NCI-H446 treated with DMSO at 0.1 percent for 48 hours (cell line): ENCODE results near the gene EFCAB11.

Experiments used
- DNase-seq: peaks from one replicate; lab custom pipeline; 2025; lab: John Stamatoyannopoulos, UW

Gene EFCAB11

DNA sequence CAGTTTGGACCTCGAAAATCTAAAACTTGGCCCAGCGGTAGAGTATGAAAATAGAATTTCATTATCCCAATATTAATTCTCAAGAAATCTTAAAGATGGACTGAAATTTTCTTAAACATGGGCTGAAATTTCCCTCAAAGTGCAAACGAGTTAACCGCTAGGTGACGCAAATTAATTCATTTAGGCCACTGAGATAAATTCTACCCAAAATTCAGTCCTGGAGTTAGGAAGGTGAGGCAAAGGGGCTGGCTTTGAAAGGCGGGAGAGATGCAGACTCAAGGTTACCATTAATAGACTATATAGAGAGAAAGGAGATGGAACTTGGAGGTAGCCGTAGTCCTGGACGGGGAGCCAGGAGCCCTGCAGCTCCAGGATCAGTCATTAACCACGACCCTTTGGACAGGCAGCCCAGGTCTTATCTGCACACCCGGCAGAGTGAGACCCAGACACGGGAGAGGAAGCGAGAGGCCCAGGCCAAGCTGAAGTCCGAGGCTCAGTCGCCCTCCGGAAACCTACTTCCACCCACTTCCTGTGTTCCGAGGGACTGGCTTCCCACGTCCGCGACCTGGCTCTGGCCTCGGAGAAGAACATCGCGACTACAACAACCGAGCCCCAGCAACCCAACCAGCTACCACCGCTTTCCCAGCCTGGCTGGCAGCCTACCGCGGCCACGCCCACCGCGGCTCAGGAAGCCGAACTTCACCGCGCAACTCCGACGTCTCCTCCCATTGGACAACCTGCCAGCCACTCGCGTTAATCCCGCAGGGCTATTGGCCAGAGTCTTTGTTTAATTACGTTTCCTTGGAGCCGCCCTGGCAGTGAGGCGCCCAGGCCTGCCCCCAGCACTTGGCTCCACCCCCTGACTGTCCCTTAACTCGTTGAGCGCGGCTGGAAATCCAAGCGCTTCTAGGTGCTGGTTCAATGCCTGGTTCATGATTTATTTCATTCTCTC is at the start of gene EFCAB11:
Gene EFCAB11 (minus strand): TSS at position 661 of the 952 bp plus-strand sequence. CDS start 70 bp downstream, at position 591.
- peak; percentile 99 for DNase-seq

DNA sequence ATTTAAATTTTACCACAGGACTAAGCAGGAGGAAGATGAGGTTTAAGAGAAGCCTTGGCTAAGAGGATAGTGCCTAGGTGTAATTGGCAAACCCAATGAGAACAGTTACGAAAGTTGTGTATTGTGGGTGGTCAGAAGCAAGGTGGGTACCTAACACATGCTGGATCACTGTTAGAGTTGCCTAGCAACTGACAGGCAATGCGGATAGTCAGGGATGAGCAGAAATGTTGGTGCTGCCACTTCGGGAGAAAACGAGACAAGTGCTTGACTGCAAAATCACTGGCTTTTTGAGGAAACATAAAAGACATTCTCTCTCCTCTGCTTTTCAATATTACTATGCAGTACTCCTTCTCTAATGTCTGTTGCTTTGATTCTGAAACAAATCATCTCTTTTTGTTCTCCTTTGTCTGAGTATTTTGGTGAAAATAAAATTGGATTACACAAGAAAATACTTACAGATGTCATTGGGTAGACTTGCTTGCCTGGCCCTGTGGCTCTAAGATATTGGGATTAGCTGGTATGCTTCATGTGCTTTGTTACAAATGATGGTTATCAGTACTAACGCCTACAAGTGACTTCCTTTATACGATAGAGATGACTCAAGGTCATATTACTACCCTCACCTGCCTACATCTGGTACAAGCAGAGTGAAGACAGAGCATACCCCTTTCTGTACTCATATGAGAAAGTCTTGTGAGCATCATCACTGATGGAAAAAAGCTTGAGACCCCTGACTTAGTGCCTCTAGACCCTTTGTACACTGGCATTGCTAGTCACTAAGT is 49.2 kb upstream of the EFCAB11 start:
- DNase-seq, result no peak

DNA sequence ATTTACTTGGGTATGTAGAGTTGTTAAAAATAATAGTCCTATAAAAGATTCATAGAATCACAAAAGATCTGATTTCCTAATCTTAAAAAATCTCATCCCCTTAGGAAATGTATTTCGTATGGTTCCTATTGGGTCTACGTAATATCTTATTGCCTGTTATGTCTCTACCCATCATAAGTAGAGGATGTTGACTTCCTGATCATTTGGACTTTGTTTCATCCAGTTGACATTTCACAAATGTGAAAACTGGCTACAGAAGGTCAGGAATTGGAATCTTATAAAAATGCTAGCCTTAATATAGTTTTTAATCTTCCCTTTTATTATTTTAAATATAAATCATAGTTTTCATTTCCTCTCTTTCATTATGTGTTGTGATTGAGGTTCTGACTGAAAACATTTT is 46.4 kb upstream of the EFCAB11 start:
- no peak for DNase-seq

- no peak for DNase-seq
Observed at GRCh38 chr14:89996963-89997362, 42.4 kb upstream of the EFCAB11 start.

DNA sequence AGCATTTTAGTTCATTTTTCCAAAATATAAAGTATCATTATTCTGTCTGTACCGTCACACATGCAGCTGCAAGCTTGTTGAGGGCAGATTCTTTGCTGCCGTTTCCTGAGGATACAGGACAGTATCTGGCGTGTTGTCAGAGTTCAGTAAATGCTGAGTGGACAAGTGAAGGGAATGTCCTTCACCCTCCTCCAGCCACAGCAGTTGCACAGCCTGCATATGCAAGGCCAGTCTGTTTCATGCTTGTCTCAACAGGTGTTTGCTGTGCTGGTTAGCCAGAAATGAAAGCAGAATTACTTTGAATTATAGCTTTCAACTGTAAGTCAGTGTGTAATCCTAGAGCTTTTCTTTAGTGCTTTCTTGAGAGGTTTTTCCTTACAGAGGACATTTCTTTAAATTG is 37.7 kb upstream of the EFCAB11 start:
- DNase-seq, result no peak

GRCh38 chr14:89990623-89991275 is 36.2 kb upstream of the EFCAB11 start:
- no peak for DNase-seq

GRCh38 chr14:89990218-89990617 is 35.7 kb upstream of the EFCAB11 start:
- DNase-seq, result no peak

GRCh38 chr14:89988787-89989186 is 34.3 kb upstream of the EFCAB11 start:
- no peak for DNase-seq

- DNase-seq, result no peak
Observed at GRCh38 chr14:89987161-89987475, 32.6 kb upstream of the EFCAB11 start.

GRCh38 chr14:89986462-89987160 is 32.1 kb upstream of the EFCAB11 start:
- DNase-seq, result no peak

DNA sequence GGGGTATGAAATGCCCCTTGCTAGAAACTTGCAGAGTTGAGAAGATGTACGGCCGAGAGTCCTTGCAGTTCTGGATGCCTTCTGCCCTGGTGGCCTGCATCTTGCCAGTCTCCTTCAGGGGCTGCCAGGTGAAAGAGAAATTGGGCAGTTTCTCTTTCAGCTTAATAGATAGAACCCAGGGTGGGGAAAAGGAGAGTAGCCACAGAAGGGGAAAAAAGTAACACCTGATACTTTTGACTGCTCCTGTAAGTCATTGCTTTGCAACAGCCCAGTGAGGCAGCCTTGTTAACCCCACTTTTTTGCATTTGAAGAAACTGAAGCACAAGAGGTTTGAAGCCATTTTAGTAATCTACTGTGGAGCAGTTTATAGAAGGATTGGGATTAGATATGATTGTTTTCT is 28.8 kb upstream of the EFCAB11 start:
- no peak for DNase-seq

DNA sequence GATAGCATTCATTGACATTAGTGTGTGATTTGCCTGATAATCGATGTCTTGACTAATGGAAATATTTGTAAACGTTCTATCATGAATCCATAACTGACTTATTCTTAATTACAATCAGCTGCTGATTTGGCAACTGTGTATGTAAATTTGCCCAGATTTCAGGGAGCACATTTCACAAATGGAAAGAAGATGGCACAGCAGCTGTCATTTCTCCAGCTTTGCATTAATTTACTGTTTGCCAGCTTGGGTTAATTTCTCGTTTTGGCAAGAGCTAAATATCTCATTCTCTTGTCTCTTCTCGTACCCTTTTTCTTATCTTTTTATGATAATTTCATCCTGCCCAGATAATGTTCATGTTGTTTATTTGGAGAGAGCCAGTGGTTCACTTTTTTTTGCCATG is 24.1 kb upstream of the EFCAB11 start:
- DNase-seq, result no peak

GRCh38 chr14:89977668-89978067 is 23.1 kb upstream of the EFCAB11 start:
- DNase-seq, result no peak

GRCh38 chr14:89973234-89973823 is 18.8 kb upstream of the EFCAB11 start:
- DNase-seq, result peak; percentile 9

DNA sequence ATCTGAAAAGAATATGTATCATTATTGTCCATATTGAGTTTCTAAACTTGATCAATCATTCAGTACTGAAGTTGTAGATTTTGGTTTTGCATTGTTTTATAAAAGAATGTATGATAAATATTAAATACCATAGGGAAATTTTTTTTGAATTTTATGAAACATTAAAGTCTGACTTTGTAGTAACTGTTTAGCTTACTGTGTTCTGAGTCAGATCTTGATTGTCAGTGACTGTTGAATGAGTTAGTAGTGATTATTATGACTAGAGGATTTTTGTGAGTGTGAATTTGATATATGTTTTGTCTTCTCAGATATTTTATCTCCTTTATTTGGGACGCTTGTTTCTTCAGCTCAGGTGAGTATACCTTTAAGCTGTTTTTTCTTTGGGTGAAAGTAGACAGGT is 11.3 kb upstream of the EFCAB11 start:
- no peak for DNase-seq

GRCh38 chr14:89963288-89963978 is 8.9 kb upstream of the EFCAB11 start:
- DNase-seq, result no peak

DNA sequence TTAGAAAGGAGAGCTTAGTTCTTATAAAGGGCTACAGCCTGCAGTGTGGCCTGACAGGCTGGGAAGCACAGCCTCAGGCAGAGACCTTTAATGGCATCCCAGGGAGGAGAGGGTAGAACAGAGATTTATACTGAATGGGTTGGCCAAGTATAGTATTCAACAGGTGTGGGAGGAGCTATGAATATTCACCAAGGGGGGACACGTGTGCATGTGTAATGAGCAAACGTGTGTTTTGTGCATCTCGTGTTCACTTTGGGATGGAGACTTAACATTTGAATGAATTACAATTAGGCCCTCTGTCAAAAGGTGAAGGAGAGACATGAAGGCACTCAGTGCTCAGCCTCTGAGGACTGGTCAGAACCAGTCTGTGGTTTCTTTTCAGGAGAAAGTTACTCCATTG is 6.4 kb upstream of the EFCAB11 start:
- DNase-seq, result no peak

- no peak for DNase-seq
Observed at GRCh38 chr14:89959853-89960445, 5.4 kb upstream of the EFCAB11 start.

- no peak for DNase-seq
Observed at GRCh38 chr14:89958966-89959365, 4.4 kb upstream of the EFCAB11 start.

DNA sequence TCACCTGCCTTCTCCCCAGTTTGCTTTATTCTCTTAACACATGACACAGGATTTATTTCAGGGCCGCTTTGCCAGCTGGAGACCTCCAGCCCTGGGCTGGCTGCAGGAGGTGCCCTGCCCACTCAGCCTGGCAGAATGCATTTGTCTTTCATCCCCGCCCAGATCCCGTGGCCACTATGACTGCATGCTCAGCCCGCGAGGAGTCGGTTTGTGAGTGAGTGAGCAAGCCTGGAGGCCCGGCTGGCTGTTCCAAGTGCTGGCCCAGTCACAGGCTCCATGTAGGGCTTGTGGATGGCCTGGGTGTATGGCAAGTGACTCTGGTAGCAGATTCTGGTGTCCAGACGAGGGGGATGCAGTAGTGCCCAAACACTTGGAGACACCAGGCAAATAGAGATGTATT is 3.3 kb upstream of the EFCAB11 start:
- no peak for DNase-seq

- DNase-seq, result no peak
Observed at GRCh38 chr14:89957376-89957775, 2.8 kb upstream of the EFCAB11 start.
